Measurements from ENCODE around the gene SH2D5.

Gene SH2D5

DNA sequence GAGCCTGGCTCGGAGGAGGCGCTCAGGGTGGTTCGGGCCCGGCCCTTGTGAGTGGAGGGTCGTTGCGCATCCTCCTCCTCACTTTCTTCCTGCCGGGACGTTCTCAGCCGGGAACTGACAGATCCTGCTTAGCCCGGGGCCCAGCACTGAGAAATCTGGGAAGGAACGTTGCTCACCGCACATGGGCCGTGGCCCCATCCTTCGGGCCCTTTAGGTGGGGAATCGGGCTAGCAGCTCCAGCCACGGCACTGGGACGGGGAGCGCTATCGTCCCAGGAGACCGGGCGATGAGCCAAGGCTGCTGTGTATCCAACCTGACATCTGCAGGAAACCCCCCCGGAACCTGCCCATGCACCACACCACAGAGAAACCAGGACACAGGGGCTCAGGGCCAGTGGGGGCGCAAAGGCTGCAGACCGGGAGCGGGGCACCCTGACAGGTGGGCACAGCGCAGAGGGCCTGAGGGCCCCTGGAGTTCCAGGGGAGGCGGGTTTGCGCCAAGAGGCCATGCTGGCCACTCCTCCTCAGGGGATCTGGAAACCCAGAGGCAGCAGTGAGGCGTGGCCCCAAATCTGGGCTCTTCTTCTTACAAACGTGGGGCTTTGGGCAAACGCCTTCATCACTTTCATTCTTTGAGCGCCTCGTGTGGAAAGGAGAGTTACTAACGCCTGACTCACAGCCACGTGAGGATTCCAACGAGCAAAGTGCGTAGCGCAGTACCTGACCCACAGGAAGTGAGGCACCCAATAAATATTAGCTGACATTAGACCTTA, at the start of gene SH2D5:
Gene SH2D5, minus strand, starts transcription at position 116 of the 772 bp plus-strand sequence. CDS start 4,659 bp downstream, outside the sequence.
- peak; percentile 89 for DNase-seq (ENCODE audit: low spot score)
- POLR2A ChIA-PET (ENCODE audit: low non-redundant PET): no interaction called here
- peak within 1 kb of the TSS; percentile 98 for H3K27ac ChIP-seq
- CTCF ChIA-PET: interaction anchor here (0.6 to 1.0 kb wide), 4 partner anchors 36 to 463 kb away, joined by 3 to 4 read pairs (median 3); no protein-coding TSS in a partner anchor
- TF ChIP-seq, protein P1, sequence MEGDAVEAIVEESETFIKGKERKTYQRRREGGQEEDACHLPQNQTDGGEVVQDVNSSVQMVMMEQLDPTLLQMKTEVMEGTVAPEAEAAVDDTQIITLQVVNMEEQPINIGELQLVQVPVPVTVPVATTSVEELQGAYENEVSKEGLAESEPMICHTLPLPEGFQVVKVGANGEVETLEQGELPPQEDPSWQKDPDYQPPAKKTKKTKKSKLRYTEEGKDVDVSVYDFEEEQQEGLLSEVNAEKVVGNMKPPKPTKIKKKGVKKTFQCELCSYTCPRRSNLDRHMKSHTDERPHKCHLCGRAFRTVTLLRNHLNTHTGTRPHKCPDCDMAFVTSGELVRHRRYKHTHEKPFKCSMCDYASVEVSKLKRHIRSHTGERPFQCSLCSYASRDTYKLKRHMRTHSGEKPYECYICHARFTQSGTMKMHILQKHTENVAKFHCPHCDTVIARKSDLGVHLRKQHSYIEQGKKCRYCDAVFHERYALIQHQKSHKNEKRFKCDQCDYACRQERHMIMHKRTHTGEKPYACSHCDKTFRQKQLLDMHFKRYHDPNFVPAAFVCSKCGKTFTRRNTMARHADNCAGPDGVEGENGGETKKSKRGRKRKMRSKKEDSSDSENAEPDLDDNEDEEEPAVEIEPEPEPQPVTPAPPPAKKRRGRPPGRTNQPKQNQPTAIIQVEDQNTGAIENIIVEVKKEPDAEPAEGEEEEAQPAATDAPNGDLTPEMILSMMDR (conservative IDR thresholded peaks at IDR 0.05; ENCODE audit: low read depth): peak; percentile 63

DNA sequence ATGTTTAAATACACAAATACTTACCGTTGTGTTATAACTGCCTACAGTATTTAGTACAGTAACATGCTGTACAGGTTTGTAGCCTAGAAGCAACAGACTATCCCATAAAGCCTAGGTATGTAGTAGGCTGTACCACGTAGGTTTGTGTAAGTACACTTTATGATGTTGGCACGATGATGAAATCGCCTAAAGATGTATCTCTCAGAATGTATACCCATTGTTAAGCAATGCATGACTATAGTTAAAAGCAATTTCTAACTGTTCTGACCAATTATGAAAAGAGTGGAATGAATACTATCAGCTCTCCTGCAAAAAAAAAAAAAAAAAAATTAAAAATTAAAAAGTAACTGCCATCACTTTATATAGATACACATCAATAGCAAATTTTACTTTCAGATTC, 43.2 kb upstream of the SH2D5 start:
- ChIA-PET POLR2A (ENCODE audit: low non-redundant PET) (no interaction called here), CTCF (no interaction called here)
- TF ChIP-seq, protein P1 (conservative IDR thresholded peaks at IDR 0.05; ENCODE audit: low read depth): no peak
- DNase-seq (ENCODE audit: low spot score): no peak
- no peak overlapping the region for H3K27ac ChIP-seq

DNA sequence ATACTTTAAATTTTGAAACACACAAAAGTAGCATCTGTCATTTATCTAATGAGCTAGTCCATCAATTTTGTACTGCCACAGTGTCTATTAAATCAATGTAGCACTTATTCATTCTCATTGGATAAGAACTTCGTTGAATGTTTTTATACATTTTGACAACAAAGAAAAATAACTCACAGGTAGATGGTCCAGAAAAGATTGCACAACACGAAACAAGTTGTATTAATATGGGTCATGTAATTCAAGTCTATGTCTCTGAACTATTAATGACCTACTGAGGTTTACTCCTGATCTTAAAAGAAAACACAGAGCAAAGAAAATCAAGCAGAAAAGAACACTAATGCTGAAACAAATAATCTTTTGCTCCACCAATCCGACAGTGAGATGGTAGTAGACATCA, 39.3 kb upstream of the SH2D5 start:
- ChIA-PET POLR2A (ENCODE audit: low non-redundant PET) (no interaction called here), CTCF (interaction anchor here (0.7 kb wide), 1 partner anchor 10 kb away, joined by 4 read pairs; no protein-coding TSS in a partner anchor)
- TF ChIP-seq, protein P1 (conservative IDR thresholded peaks at IDR 0.05; ENCODE audit: low read depth): no peak
- no peak overlapping the region for H3K27ac ChIP-seq
- DNase-seq (ENCODE audit: low spot score): no peak

DNA sequence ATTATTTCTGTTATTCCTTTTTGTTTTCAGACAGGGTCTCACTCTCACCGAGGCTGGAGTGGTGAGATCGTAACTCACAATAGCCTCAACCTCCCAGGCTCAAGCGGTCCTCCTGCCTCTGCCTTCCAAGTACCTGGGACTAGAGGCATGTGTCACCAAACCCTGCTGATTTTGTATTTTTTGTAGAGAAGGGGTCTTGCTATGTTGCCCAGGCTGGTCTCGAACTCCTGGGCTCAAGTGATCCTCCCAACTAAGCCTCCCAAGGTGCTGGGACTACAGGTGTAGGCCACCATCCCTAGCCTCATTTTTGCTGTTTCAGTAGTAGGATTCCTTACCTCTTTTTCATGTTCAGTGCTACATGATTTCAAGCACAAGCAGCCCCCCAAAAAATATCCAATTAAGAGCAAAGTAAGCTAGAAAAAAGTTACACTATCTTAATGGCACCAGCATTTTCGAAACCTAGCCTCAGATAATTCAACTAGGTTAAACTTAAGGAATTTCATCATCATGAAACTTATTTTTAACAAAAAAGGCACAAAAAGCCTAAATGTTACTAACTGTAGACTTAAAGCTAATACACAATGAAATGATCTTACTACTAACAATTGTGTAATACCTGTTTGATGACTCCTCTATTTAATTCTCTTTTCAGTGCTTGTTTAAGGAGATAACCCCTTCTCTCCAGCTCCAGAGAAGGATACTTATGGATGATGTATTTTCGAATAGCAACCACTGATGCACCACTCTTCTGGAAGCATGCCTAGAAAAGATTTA, 38.0 kb upstream of the SH2D5 start:
- TF ChIP-seq, protein P1 (conservative IDR thresholded peaks at IDR 0.05; ENCODE audit: low read depth): no peak
- ChIA-PET CTCF (no interaction called here), POLR2A (ENCODE audit: low non-redundant PET) (interaction anchor here (1.4 kb wide), 1 partner anchor 16 kb away, joined by 3 read pairs; no protein-coding TSS in a partner anchor)
- no peak for DNase-seq (ENCODE audit: low spot score)
- H3K27ac ChIP-seq: no peak overlapping the region

GRCh38 chr1:20767271-20767670, 34.8 kb upstream of the SH2D5 start:
- ChIA-PET POLR2A (ENCODE audit: low non-redundant PET) (no interaction called here), CTCF (interaction anchor here (0.7 kb wide), 1 partner anchor 57 kb away, joined by 4 read pairs; no protein-coding TSS in a partner anchor)
- H3K27ac ChIP-seq: peak overlapping the region; percentile 27; the same call in 1 of the 2 replicates
- DNase-seq (ENCODE audit: low spot score): no peak
- TF ChIP-seq, protein P1 (conservative IDR thresholded peaks at IDR 0.05; ENCODE audit: low read depth): no peak

GRCh38 chr1:20763417-20763816, 30.9 kb upstream of the SH2D5 start:
- CTCF ChIA-PET: no interaction called here

More at GRCh38 chr1:20763417-20763816, 30.9 kb upstream of the SH2D5 start:
- TF ChIP-seq, protein P1 (conservative IDR thresholded peaks at IDR 0.05; ENCODE audit: low read depth): no peak
- POLR2A ChIA-PET (ENCODE audit: low non-redundant PET): no interaction called here
- H3K27ac ChIP-seq: no peak overlapping the region
- no peak for DNase-seq (ENCODE audit: low spot score)

Measured in RWPE1 (cell line).